ENCODE results near the gene TRAPPC6A.

TRAPPC6A gene, protein sequence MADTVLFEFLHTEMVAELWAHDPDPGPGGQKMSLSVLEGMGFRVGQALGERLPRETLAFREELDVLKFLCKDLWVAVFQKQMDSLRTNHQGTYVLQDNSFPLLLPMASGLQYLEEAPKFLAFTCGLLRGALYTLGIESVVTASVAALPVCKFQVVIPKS

DNA sequence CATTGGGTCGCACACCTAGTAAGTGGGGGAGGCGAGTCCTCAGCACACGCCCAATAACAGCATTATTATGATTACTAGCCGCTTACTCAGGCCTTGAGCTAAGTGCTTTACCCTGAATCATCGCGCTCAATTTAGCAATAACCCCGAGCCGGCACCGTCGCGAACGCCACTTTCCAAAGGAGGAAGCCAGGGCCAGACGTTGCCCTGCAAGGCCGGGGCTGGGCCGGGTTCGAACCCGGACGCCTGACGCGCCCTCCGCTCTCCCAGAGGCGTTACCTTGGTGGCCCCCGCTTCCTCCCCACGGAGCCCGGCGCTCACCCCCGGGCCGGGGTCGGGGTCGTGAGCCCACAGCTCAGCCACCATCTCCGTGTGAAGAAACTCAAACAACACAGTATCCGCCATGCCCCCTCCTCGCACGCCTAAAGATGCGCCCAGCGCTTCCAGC lies at the start of gene TRAPPC6A:
TSS of gene TRAPPC6A (minus strand) at position 421 of the 445 bp plus-strand sequence. CDS start at position 402, 19 bp downstream.
- no peak for TF ChIP-seq RAD21 (IDR thresholded peaks at IDR 0.05; ENCODE audit: low read depth)
- TF ChIP-seq EGR1 (IDR thresholded peaks at IDR 0.05) = no peak
- TF ChIP-seq TEAD4 (IDR thresholded peaks at IDR 0.05) = no peak
- no peak for TF ChIP-seq NFIC (IDR thresholded peaks at IDR 0.05)
- no peak for TF ChIP-seq TCF12 (IDR thresholded peaks at IDR 0.05; ENCODE audit: low read depth)
- TF ChIP-seq CEBPB (IDR thresholded peaks at IDR 0.05) = no peak
- peak; percentile 84 for TF ChIP-seq YY1 (IDR thresholded peaks at IDR 0.05; ENCODE audit: low read depth)
- TF ChIP-seq FOXM1 (IDR thresholded peaks at IDR 0.05; ENCODE audit: borderline replicate concordance, low read depth) = no peak
- TF ChIP-seq, protein P1, sequence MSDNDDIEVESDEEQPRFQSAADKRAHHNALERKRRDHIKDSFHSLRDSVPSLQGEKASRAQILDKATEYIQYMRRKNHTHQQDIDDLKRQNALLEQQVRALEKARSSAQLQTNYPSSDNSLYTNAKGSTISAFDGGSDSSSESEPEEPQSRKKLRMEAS (IDR thresholded peaks at IDR 0.05) = no peak
- TF ChIP-seq CREB1 (IDR thresholded peaks at IDR 0.05; ENCODE audit: low read depth) = no peak
- TF ChIP-seq EP300 (IDR thresholded peaks at IDR 0.05; ENCODE audit: borderline replicate concordance) = no peak
- no peak for TF ChIP-seq ZBTB7A (IDR thresholded peaks at IDR 0.05; ENCODE audit: low read depth)
- TF ChIP-seq TAF1 (IDR thresholded peaks at IDR 0.05; ENCODE audit: low read depth) = peak; percentile 66
- TF ChIP-seq, protein P2, sequence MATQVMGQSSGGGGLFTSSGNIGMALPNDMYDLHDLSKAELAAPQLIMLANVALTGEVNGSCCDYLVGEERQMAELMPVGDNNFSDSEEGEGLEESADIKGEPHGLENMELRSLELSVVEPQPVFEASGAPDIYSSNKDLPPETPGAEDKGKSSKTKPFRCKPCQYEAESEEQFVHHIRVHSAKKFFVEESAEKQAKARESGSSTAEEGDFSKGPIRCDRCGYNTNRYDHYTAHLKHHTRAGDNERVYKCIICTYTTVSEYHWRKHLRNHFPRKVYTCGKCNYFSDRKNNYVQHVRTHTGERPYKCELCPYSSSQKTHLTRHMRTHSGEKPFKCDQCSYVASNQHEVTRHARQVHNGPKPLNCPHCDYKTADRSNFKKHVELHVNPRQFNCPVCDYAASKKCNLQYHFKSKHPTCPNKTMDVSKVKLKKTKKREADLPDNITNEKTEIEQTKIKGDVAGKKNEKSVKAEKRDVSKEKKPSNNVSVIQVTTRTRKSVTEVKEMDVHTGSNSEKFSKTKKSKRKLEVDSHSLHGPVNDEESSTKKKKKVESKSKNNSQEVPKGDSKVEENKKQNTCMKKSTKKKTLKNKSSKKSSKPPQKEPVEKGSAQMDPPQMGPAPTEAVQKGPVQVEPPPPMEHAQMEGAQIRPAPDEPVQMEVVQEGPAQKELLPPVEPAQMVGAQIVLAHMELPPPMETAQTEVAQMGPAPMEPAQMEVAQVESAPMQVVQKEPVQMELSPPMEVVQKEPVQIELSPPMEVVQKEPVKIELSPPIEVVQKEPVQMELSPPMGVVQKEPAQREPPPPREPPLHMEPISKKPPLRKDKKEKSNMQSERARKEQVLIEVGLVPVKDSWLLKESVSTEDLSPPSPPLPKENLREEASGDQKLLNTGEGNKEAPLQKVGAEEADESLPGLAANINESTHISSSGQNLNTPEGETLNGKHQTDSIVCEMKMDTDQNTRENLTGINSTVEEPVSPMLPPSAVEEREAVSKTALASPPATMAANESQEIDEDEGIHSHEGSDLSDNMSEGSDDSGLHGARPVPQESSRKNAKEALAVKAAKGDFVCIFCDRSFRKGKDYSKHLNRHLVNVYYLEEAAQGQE (IDR thresholded peaks at IDR 0.05; ENCODE audit: low read depth) = no peak
- TF ChIP-seq, protein P3, sequence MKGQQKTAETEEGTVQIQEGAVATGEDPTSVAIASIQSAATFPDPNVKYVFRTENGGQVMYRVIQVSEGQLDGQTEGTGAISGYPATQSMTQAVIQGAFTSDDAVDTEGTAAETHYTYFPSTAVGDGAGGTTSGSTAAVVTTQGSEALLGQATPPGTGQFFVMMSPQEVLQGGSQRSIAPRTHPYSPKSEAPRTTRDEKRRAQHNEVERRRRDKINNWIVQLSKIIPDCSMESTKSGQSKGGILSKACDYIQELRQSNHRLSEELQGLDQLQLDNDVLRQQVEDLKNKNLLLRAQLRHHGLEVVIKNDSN (IDR thresholded peaks at IDR 0.05) = no peak

DNA sequence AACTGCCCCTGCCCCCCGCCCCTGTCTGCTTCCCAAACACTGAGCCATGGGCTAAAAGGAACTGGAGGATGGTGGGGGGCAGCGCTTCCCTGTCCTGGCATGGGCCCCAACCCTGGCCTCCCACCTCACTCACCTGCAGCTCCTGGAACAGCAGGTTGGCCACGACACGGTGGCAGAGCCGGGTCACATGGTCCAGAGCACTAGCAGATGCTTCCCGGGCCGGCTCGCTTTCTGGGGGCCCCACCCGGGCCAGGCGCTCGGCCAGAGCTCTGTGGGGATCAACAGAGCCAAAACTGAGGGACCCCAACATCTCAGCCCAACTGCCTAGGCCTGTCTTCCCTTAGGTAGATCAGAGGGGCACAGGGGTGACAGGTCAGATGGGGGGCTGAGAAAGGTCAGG lies 46.6 kb upstream of the TRAPPC6A start:
- TF ChIP-seq TEAD4 (IDR thresholded peaks at IDR 0.05) = no peak
- no peak for TF ChIP-seq YY1 (IDR thresholded peaks at IDR 0.05; ENCODE audit: low read depth)
- TF ChIP-seq RAD21 (IDR thresholded peaks at IDR 0.05; ENCODE audit: low read depth) = no peak
- TF ChIP-seq, protein P1 (IDR thresholded peaks at IDR 0.05) = no peak
- TF ChIP-seq, protein P3 (IDR thresholded peaks at IDR 0.05) = no peak
- no peak for TF ChIP-seq TAF1 (IDR thresholded peaks at IDR 0.05; ENCODE audit: low read depth)
- TF ChIP-seq, protein P2 (IDR thresholded peaks at IDR 0.05; ENCODE audit: low read depth) = no peak
- no peak for TF ChIP-seq ZBTB7A (IDR thresholded peaks at IDR 0.05; ENCODE audit: low read depth)
- TF ChIP-seq CREB1 (IDR thresholded peaks at IDR 0.05; ENCODE audit: low read depth) = no peak
- no peak for TF ChIP-seq NFIC (IDR thresholded peaks at IDR 0.05)
- TF ChIP-seq TCF12 (IDR thresholded peaks at IDR 0.05; ENCODE audit: low read depth) = no peak
- TF ChIP-seq EP300 (IDR thresholded peaks at IDR 0.05; ENCODE audit: borderline replicate concordance) = no peak
- TF ChIP-seq CEBPB (IDR thresholded peaks at IDR 0.05) = no peak
- TF ChIP-seq FOXM1 (IDR thresholded peaks at IDR 0.05; ENCODE audit: borderline replicate concordance, low read depth) = no peak

DNA sequence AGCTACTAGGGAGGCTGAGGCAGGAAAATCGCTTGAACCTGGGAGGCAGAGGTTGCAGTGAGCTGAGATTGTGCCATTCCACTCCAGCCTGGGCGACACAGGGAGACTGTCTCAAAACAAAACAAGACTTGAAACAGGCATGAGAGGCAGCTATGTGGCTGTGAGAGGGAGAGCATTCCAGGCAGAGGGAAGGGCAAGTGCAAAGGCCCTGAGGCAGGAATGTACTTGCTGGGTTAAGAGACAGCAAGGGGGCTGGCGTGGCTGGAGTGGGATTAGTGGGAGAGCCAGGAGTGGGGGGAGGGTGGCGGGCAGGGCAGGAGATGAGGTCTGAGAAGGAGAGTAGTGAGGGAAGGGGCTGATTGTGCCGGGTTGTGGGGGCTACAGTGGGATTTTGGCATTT lies 45.8 kb upstream of the TRAPPC6A start:
- TF ChIP-seq TEAD4 (IDR thresholded peaks at IDR 0.05) (no peak), CEBPB (IDR thresholded peaks at IDR 0.05) (no peak), EP300 (IDR thresholded peaks at IDR 0.05; ENCODE audit: borderline replicate concordance) (no peak), ZBTB7A (IDR thresholded peaks at IDR 0.05; ENCODE audit: low read depth) (no peak), TCF12 (IDR thresholded peaks at IDR 0.05; ENCODE audit: low read depth) (no peak), YY1 (IDR thresholded peaks at IDR 0.05; ENCODE audit: low read depth) (no peak), TAF1 (IDR thresholded peaks at IDR 0.05; ENCODE audit: low read depth) (no peak), FOXM1 (IDR thresholded peaks at IDR 0.05; ENCODE audit: borderline replicate concordance, low read depth) (no peak)

DNA sequence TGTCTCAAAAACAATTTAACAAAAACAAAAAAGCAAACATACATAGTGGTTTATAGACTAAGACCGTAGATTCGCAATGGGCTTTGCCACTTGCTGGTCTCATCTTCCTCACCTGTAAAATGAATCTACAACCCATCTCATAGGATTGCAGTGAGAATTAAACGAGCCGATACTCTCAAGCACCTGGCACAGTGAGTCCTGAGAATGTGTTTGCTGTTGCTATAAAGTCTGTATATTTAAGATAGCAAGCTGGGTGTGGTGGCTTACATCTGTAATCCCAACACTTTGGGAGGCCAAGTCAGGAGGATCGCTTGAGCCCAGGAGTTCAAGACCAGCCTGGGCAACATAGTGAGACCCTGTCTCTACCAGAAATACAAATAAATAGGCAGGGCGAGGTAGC lies 44.7 kb upstream of the TRAPPC6A start:
- no peak for TF ChIP-seq TCF12 (IDR thresholded peaks at IDR 0.05; ENCODE audit: low read depth)
- no peak for TF ChIP-seq CREB1 (IDR thresholded peaks at IDR 0.05; ENCODE audit: low read depth)
- TF ChIP-seq, protein P1 (IDR thresholded peaks at IDR 0.05) = no peak

DNA sequence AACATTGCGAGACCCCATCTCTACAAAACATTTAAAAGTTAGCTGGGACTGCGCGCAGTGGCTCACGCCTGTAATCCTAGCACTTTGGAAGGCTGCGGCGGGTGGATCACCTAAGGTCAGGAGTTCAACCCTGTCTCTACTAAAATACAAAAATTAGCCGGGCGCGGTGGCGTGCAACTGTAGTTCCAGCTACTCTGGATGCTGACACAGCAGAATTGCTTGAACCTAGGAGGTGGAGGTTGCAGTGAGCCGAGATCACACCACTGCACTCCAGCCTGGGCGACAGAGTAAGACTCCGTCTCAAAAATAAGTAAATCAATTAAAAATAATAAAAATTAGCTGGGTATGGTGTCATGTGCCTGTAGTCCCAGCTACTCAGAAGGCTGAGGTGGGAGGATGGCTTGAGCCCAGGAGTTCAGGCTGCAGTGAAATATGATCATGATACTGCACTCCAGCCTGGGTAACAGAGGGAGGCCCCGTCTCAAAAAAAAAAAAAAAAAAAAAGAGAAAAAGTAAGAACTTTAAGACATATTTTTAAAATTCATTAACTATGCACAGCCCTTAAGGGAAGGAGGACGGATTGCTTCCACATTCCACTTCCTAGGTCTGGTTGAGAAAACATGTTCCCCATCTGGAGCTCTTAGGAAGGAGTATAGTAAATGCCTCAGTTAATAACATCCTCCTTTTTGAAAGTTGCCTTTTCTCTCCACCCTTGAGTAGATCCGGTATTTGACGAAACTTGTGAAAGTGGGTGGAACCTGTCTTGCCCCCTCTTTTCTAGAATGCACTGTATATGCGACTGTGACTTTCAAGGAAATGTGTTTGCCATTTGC lies 41.1 kb upstream of the TRAPPC6A start:
- TF ChIP-seq TCF12 (IDR thresholded peaks at IDR 0.05; ENCODE audit: low read depth) (no peak), ZBTB7A (IDR thresholded peaks at IDR 0.05; ENCODE audit: low read depth) (no peak), TEAD4 (IDR thresholded peaks at IDR 0.05) (no peak), TAF1 (IDR thresholded peaks at IDR 0.05; ENCODE audit: low read depth) (no peak), EGR1 (IDR thresholded peaks at IDR 0.05) (no peak), CREB1 (IDR thresholded peaks at IDR 0.05; ENCODE audit: low read depth) (no peak)
- TF ChIP-seq, protein P1 (IDR thresholded peaks at IDR 0.05) = no peak
- TF ChIP-seq, protein P3 (IDR thresholded peaks at IDR 0.05) = no peak
